Measurements from ENCODE around the gene KDM2B.

GRCh38 chr12:121448771-121449315 lies 132.0 kb downstream of the KDM2B start:
- TF ChIP-seq, protein P1, sequence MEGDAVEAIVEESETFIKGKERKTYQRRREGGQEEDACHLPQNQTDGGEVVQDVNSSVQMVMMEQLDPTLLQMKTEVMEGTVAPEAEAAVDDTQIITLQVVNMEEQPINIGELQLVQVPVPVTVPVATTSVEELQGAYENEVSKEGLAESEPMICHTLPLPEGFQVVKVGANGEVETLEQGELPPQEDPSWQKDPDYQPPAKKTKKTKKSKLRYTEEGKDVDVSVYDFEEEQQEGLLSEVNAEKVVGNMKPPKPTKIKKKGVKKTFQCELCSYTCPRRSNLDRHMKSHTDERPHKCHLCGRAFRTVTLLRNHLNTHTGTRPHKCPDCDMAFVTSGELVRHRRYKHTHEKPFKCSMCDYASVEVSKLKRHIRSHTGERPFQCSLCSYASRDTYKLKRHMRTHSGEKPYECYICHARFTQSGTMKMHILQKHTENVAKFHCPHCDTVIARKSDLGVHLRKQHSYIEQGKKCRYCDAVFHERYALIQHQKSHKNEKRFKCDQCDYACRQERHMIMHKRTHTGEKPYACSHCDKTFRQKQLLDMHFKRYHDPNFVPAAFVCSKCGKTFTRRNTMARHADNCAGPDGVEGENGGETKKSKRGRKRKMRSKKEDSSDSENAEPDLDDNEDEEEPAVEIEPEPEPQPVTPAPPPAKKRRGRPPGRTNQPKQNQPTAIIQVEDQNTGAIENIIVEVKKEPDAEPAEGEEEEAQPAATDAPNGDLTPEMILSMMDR (IDR thresholded peaks at IDR 0.05; ENCODE audit: low read depth, low read length): no peak
- TF ChIP-seq EZH2phosphoT487 (IDR thresholded peaks at IDR 0.05; ENCODE audit: low read depth): no peak

Measured in OCI-LY3 (cell line).